ENCODE measurements around the gene GDF10.

The GDF10 gene

GRCh38 chr10:47333532-47333931 is 33.5 kb downstream of the GDF10 start:
- Histone ChIP-seq H3K4me3 (ENCODE audit: low read depth, low read length) (no peak overlapping the region), H2BK5ac (ENCODE audit: low read depth, low read length, poor library complexity) (no peak overlapping the region), H3K36me3 (ENCODE audit: control insufficient read depth in 1 of 2, insufficient read depth in 2 of 2, low read length in 2 of 2) (no peaks in the 10 kb centered on the region), H3K9ac (ENCODE audit: low read length) (no peak overlapping the region), H3K4me2 (ENCODE audit: low read length) (no peak overlapping the region), H3K14ac (ENCODE audit: low read length) (no peak overlapping the region), H4K8ac (ENCODE audit: low read depth, low read length) (no peak overlapping the region), H4K12ac (ENCODE audit: low read depth, low read length) (no peak overlapping the region), H2BK120ac (ENCODE audit: insufficient read depth, low read length, poor library complexity) (no peak overlapping the region), H3K18ac (ENCODE audit: low read length) (no peak overlapping the region), H3K9me3 (ENCODE audit: insufficient read depth, low read depth, low read length) (peaks cover 10% of the 10 kb centered on the region), H2AK5ac (ENCODE audit: low read length) (no peak overlapping the region), H3K79me1 (ENCODE audit: low read length) (no peaks in the 10 kb centered on the region), H4K91ac (ENCODE audit: low read depth, low read length) (no peak overlapping the region), H3K23ac (ENCODE audit: low read length) (no peak overlapping the region), H3K79me2 (ENCODE audit: control insufficient read depth, insufficient read depth, low read length, poor library complexity) (no peaks in the 10 kb centered on the region), H3K27ac (ENCODE audit: low read depth, low read length) (no peak overlapping the region), H3K27me3 (ENCODE audit: insufficient read depth, low read length) (no peaks in the 10 kb centered on the region), H3K4ac (ENCODE audit: low read depth, low read length) (no peak overlapping the region), H3K4me1 (ENCODE audit: control insufficient read depth in 1 of 2, insufficient read depth in 2 of 2, low read length in 2 of 2) (peaks cover 3 to 4% of the 10 kb centered on the region in 2 experiments), H2AFZ (ENCODE audit: insufficient read depth, low read length, poor library complexity) (no peak overlapping the region), H2BK12ac (ENCODE audit: low read length) (no peak overlapping the region)
- DNase-seq: no peak
- no CpG with 5 or more reads among the region's 6 CpGs for WGBS (ENCODE audit: extremely low coverage, insufficient coverage, insufficient read length)

GRCh38 chr10:47334466-47335295 is 34.7 kb downstream of the GDF10 start:
- Histone ChIP-seq H3K23ac (ENCODE audit: low read length) (no peak overlapping the region), H3K79me1 (ENCODE audit: low read length) (no peaks in the 10 kb centered on the region), H3K79me2 (ENCODE audit: control insufficient read depth, insufficient read depth, low read length, poor library complexity) (no peaks in the 10 kb centered on the region), H3K4me2 (ENCODE audit: low read length) (no peak overlapping the region), H3K14ac (ENCODE audit: low read length) (no peak overlapping the region), H4K8ac (ENCODE audit: low read depth, low read length) (no peak overlapping the region), H3K4ac (ENCODE audit: low read depth, low read length) (no peak overlapping the region), H4K12ac (ENCODE audit: low read depth, low read length) (no peak overlapping the region), H2AFZ (ENCODE audit: insufficient read depth, low read length, poor library complexity) (no peak overlapping the region), H2AK5ac (ENCODE audit: low read length) (no peak overlapping the region), H3K9ac (ENCODE audit: low read length) (no peak overlapping the region), H2BK120ac (ENCODE audit: insufficient read depth, low read length, poor library complexity) (no peak overlapping the region), H3K4me1 (ENCODE audit: control insufficient read depth in 1 of 2, insufficient read depth in 2 of 2, low read length in 2 of 2) (peaks cover 3 to 4% of the 10 kb centered on the region in 2 experiments), H2BK5ac (ENCODE audit: low read depth, low read length, poor library complexity) (no peak overlapping the region), H2BK12ac (ENCODE audit: low read length) (no peak overlapping the region), H3K36me3 (ENCODE audit: control insufficient read depth in 1 of 2, insufficient read depth in 2 of 2, low read length in 2 of 2) (no peaks in the 10 kb centered on the region), H3K27ac (ENCODE audit: low read depth, low read length) (no peak overlapping the region), H3K4me3 (ENCODE audit: low read depth, low read length) (no peak overlapping the region), H3K18ac (ENCODE audit: low read length) (no peak overlapping the region), H4K91ac (ENCODE audit: low read depth, low read length) (no peak overlapping the region), H3K9me3 (ENCODE audit: insufficient read depth, low read depth, low read length) (peaks cover 2% of the 10 kb centered on the region), H3K27me3 (ENCODE audit: insufficient read depth, low read length) (no peaks in the 10 kb centered on the region)
- WGBS (ENCODE audit: extremely low coverage, insufficient coverage, insufficient read length): no CpG with 5 or more reads among the region's 8 CpGs
- no peak for DNase-seq

- H3K27me3 ChIP-seq (ENCODE audit: insufficient read depth, low read length): no peaks in the 10 kb centered on the region
- no peak for DNase-seq
- H4K91ac ChIP-seq (ENCODE audit: low read depth, low read length): no peak overlapping the region
- H3K4me1 ChIP-seq (ENCODE audit: control insufficient read depth in 1 of 2, insufficient read depth in 2 of 2, low read length in 2 of 2): peaks cover 3 to 4% of the 10 kb centered on the region in 2 experiments
- WGBS (ENCODE audit: extremely low coverage, insufficient coverage, insufficient read length): no CpG with 5 or more reads among the region's 5 CpGs
- peaks cover 2% of the 10 kb centered on the region for H3K9me3 ChIP-seq (ENCODE audit: insufficient read depth, low read depth, low read length)
- H3K4me2 ChIP-seq (ENCODE audit: low read length): no peak overlapping the region
- H3K79me2 ChIP-seq (ENCODE audit: control insufficient read depth, insufficient read depth, low read length, poor library complexity): no peaks in the 10 kb centered on the region
- no peak overlapping the region for H2BK12ac ChIP-seq (ENCODE audit: low read length)
- H3K18ac ChIP-seq (ENCODE audit: low read length): no peak overlapping the region
- no peak overlapping the region for H4K8ac ChIP-seq (ENCODE audit: low read depth, low read length)
- H2BK120ac ChIP-seq (ENCODE audit: insufficient read depth, low read length, poor library complexity): no peak overlapping the region
- H2AK5ac ChIP-seq (ENCODE audit: low read length): no peak overlapping the region
- H2AFZ ChIP-seq (ENCODE audit: insufficient read depth, low read length, poor library complexity): no peak overlapping the region
- no peak overlapping the region for H2BK5ac ChIP-seq (ENCODE audit: low read depth, low read length, poor library complexity)
- no peak overlapping the region for H3K9ac ChIP-seq (ENCODE audit: low read length)
- no peak overlapping the region for H3K14ac ChIP-seq (ENCODE audit: low read length)
- H3K79me1 ChIP-seq (ENCODE audit: low read length): no peaks in the 10 kb centered on the region
- no peak overlapping the region for H4K12ac ChIP-seq (ENCODE audit: low read depth, low read length)
- H3K23ac ChIP-seq (ENCODE audit: low read length): no peak overlapping the region
- no peak overlapping the region for H3K27ac ChIP-seq (ENCODE audit: low read depth, low read length)
- no peak overlapping the region for H3K4me3 ChIP-seq (ENCODE audit: low read depth, low read length)
- H3K4ac ChIP-seq (ENCODE audit: low read depth, low read length): no peak overlapping the region
- no peaks in the 10 kb centered on the region for H3K36me3 ChIP-seq (ENCODE audit: control insufficient read depth in 1 of 2, insufficient read depth in 2 of 2, low read length in 2 of 2)
Observed at GRCh38 chr10:47335906-47336305, 35.9 kb downstream of the GDF10 start.

GRCh38 chr10:47336387-47337134 is 36.6 kb downstream of the GDF10 start:
- Histone ChIP-seq H3K4me3 (ENCODE audit: low read depth, low read length) (no peak overlapping the region), H2BK12ac (ENCODE audit: low read length) (no peak overlapping the region), H3K4me2 (ENCODE audit: low read length) (no peak overlapping the region), H4K12ac (ENCODE audit: low read depth, low read length) (no peak overlapping the region), H4K91ac (ENCODE audit: low read depth, low read length) (no peak overlapping the region), H2BK5ac (ENCODE audit: low read depth, low read length, poor library complexity) (no peak overlapping the region), H4K8ac (ENCODE audit: low read depth, low read length) (no peak overlapping the region), H3K14ac (ENCODE audit: low read length) (no peak overlapping the region), H3K4me1 (ENCODE audit: control insufficient read depth in 1 of 2, insufficient read depth in 2 of 2, low read length in 2 of 2) (peaks cover 3 to 4% of the 10 kb centered on the region in 2 experiments), H3K4ac (ENCODE audit: low read depth, low read length) (no peak overlapping the region), H3K27ac (ENCODE audit: low read depth, low read length) (no peak overlapping the region), H3K23ac (ENCODE audit: low read length) (no peak overlapping the region), H3K18ac (ENCODE audit: low read length) (no peak overlapping the region), H3K9ac (ENCODE audit: low read length) (no peak overlapping the region), H2AFZ (ENCODE audit: insufficient read depth, low read length, poor library complexity) (no peak overlapping the region), H3K79me1 (ENCODE audit: low read length) (no peaks in the 10 kb centered on the region), H2AK5ac (ENCODE audit: low read length) (no peak overlapping the region), H3K79me2 (ENCODE audit: control insufficient read depth, insufficient read depth, low read length, poor library complexity) (no peaks in the 10 kb centered on the region), H3K27me3 (ENCODE audit: insufficient read depth, low read length) (no peaks in the 10 kb centered on the region), H3K36me3 (ENCODE audit: control insufficient read depth in 1 of 2, insufficient read depth in 2 of 2, low read length in 2 of 2) (no peaks in the 10 kb centered on the region), H3K9me3 (ENCODE audit: insufficient read depth, low read depth, low read length) (peaks cover 2% of the 10 kb centered on the region), H2BK120ac (ENCODE audit: insufficient read depth, low read length, poor library complexity) (no peak overlapping the region)
- DNase-seq: no peak
- WGBS (ENCODE audit: extremely low coverage, insufficient coverage, insufficient read length): no CpG with 5 or more reads among the region's 15 CpGs

Measured in trophoblast cell (in vitro differentiated cells and primary cell).